ENCODE measurements around the gene TANK. TPM values are rescaled to one million over a fixed set of nuclear protein-coding genes. Genes with fewer than 3 reads are reported as not detected.

Gene TANK
- total RNA-seq, 1 donor from 2014 or later, result 63.8 TPM

DNA sequence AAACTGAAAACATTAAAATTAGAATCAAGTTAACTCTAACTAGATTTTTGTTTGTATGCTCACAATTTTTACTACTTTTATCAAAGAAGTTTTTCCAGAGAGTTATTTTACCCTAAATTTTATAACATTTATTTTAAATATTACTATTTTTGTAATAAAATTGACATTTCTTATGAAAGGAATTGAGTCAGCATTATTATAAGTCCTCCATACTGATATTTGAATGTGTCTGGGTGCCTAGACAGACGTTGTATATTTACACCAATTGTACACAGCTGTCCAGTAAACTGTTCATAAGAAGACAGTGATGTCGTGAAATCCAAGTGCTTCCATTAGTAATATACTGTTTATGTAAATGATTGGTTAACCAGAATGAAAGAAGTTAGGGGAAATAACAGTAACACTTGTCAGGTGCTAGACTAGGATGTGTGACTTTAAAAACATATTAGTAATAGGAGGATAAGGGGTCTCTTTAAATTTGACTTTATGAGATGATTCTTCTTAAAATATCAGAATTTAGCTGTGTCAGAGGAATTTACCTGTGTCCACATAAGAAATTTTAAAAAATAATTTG lies 73.7 kb downstream of the TANK start:
- no peak for DNase-seq

- no peak for DNase-seq
Measured at GRCh38 chr2:161234627-161235026, 74.4 kb downstream of the TANK start.

GRCh38 chr2:161237392-161238264 lies 77.4 kb downstream of the TANK start:
- DNase-seq, result peak; percentile 72

DNA sequence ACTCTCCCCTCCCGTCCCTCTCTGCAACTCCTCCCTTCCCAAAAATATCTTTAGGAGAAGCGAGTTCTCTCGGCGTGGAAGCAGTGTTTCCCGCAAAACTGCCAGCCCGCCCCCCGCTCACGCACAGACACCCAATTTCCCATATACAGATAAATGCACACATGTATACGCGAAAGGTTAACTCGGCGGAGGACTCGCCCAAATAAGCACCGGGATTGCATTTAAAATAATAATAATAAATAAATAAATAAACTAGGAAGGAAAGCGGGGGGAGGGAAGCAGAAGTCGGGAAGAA lies 78.0 kb downstream of the TANK start:
- no peak for DNase-seq

GRCh38 chr2:161238560-161239325 lies 78.5 kb downstream of the TANK start:
- DNase-seq, result peak; percentile 73

- no peak for DNase-seq
Measured at GRCh38 chr2:161239326-161240109, 79.3 kb downstream of the TANK start.

DNA sequence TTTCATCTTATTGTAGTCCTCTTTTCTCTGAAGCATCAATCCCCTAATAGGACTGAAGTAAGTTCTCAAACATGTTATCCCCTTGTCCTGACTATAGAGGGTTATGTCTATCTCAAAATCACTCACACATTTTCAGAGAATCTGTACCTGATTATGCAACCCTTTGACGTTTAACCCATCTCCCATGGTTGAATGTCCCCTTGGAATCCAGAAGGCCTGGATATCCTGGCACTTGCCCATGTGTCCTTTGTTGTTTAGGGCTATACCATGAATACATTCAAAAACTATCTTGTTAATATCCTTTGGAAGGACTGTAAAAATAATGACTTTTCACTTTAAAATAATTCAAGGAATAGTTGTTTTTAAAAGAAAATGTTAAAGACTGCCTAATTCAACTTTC lies 81.7 kb downstream of the TANK start:
- DNase-seq, result no peak

DNA sequence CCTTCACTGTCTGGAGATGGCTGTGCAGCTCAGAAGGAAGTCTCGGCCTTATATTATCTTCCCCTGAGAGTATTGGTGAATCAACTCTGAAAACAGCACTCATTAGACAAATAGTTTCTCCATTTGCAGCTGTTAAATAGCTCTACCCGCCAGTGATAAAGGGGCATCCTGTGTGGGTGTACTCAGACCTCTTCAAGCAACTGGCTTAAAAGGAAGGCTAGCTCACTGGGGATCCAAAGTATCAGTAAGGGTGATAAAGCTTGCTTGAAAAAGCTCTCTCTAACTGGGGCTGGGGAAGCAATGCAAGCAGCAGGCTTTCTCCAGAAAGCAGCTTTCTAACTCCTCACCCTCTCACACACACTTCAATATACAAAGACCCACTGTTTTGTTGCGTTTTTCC lies 83.1 kb downstream of the TANK start:
- no peak for DNase-seq

- no peak for DNase-seq
Measured at GRCh38 chr2:161243905-161244304, 83.7 kb downstream of the TANK start.

DNA sequence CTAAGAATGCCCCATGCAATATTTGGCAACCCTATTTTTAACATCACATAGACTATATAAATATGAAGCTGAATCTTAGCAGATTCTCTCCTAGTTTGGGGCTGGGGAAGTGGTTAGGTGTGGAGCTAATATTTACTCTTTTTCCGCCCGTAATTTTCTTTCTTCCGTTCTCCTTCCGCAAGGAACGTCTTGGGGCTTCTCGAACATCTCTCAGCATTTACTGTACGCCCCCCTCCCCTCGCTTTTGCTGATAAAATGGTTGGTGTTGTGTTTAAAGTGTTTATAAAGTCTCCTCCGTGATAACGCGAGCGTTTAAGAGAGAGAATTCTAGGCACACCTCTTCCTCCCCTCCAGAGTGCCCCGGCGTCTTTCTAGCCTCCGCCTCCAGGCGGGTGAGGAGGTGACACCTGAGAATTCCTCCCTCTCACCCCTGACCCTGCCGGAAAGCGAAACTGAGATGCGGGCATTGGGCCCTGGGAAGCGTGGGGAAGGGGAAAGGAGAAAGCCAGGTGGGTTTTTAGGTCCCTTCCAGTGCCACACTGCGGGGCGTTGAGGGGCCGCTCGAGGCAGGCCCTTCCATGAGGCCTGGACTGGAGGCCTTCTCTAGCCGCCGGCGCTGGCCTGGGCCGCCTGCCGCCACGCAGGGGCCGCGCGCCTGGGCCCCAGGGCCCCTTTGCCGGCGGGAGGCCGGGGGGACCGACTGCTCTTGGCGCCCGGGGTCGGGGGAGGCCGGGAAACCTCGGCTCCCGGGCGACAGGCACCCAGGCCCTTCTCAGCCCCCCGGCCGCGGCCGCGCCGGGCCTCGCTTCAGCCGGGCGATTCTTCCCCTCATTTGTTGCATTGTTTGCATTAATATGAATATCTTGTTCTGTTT lies 84.4 kb downstream of the TANK start:
- DNase-seq, result peak; percentile 55

GRCh38 chr2:161245261-161245553 lies 85.0 kb downstream of the TANK start:
- no peak for DNase-seq

DNA sequence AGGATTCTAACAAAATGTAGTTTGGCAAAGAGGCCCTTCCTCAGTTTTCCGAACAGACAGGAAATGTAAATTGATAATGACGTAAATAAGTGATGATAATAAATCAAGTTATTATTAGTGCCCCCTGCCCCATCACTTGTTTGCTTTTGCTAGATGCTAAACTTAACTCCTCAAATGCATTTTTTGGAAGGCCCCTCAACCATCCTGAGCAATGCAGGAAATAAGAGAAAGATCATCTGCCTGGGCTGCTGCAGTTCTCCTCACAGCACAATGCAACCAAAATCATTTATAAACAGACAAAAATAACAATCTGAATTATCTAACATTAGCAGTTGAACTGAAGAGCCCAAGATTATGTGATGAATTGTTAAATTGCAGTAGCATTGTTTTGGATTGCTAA lies 85.4 kb downstream of the TANK start:
- no peak for DNase-seq

- peak; percentile 50 for DNase-seq
Measured at GRCh38 chr2:161246281-161246680, 86.1 kb downstream of the TANK start.

- DNase-seq, result peak; percentile 51
Measured at GRCh38 chr2:161250864-161251436, 90.7 kb downstream of the TANK start.

DNA sequence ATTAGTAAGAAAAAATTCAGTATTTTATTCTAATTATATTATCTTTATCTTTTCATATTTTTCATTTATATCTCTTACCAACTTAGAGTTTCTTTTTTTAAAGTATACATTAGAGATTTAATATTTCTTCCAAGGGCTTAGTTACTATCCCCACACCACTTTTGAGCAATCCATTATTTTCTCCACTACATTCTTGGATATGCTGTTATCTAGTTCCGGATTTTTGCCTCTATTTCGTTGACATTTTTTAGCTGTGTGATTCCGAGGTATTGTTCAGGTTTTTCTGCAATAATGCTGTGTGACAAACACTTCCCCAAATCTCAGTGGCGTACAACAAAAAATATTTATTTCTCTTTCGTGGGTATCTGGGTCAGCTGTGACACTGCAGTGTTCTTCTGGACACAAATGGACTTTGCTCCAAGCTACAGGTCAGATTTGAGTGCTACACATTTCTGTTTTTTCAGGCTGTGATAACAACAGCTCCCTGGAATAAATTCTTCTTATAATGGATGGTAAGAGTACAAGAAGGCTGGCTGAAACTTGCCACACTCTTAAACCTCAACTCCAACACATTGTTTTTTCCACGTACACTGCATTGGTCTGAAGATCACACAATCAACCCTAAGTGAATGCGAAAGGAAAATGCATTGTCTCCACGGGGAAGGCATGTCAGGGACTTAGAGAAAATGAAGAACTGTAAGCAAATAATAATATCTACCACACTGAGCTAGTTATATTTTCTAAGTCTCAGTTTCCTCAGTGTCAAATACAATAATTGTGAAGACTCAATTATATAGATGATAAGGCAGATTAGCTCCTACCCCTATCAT lies 97.1 kb downstream of the TANK start:
- no peak for DNase-seq

DNA sequence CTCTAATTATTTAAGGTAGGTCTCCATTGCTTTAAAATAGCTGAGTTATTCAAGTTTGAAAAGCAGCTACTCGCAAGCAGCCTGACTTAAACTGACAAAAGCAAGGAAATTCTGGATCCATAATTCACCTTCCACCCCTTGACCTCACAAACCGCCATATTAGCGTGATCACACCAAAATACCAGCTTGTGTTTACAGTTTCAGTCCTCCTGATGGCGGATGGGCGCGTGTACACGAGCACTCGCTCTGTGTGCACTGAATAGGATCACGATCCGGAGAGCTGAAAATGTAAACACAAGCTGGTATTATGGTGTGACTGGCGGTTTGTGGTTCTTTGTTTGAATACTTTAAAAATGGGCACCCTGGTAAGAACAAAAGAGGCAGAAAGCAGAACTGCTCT lies 105.6 kb downstream of the TANK start:
- DNase-seq, result no peak

DNA sequence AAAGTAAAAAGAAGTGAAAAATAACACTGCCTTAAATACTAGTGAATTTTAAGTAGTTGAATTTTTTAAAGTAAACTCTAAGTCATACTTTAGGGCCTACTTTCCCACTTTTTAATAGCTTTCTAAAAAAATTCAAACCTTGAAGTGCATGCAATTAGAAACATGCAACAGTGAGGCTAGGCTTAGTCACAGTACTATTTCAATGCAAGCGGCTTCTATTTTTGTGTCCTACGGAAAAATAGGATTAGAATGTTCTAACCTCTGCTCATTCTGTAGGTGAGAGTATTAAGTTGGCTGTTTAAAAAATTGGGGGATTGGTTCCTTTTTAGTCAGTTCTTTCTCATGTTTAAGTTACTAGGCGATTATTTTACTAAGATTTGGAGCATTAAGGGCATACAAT lies 108.9 kb downstream of the TANK start:
- DNase-seq, result no peak

DNA sequence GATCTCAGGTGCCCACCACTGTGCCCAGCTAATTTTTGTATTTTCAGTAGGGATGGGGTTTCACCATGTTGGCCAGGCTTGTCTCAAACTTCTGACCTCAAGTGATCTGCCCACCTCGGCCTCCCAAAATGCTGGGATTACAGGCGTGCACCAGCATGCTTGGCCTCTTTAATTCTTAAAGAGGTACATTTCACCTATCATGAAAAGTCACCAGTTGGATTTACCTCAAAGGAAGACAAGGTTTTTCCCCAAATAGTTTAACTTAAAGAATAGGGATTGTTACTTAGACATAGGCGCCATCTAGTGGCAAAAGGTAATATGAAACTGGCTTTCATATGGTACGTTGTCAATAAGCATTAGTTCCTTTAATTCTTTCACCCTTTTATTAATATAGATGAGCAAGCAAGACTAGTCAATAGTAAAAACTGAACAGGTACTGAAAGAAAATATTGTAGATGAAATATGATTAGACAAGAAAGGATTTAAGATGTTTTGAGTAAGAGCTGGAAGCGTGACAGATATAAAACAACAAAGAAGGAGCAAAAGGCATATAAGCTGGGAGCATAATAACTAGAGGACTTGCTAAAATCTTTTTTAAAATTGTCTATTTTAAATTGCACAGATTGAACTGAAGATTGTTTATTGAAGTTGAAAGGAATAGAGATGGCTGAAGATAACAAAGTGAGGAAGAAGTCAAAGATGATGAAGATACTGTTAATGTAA lies 113.0 kb downstream of the TANK start:
- DNase-seq, result peak; percentile 60

DNA sequence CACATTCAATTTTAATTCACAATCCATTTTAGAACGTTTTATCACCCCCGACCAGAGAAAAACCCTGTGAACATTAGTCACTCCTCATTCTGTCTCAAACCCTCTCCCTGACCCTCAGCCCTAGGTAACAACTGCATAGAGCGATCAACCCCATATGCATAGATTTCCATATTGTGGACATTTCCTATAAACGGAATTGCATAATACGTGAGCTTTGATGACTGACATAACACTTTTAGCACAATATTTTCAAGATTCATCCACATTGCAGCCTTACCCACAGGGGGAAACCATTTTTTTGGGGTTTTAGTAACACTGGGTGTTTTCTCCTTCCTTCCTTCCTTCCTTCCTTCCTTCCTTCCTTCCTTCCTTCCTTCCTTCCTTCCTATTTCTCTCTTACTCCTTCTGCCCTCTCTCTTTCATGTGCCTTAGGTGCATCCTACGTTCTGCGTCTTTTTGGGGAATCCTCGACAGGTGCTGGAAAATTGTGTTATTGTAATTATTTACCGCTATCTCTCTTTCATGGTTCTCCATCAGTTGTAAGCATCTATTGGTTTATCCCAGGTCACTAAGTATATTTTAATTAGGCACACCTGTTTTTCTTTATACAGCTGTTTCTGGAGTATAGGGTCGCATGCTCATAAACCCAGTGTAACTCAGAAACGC lies 118.5 kb downstream of the TANK start:
- peak; percentile 18 for DNase-seq

Measured in tongue (tissue), 2 donors.